Measurements from ENCODE around the gene FLRT2. TPM values are rescaled to one million over a fixed set of nuclear protein-coding genes. Genes with fewer than 3 reads are reported as not detected.

FLRT2 gene
- total and polyA plus RNA-seq, 10 donors, result 7.8 to 63.9 (median 23.8) TPM

DNA sequence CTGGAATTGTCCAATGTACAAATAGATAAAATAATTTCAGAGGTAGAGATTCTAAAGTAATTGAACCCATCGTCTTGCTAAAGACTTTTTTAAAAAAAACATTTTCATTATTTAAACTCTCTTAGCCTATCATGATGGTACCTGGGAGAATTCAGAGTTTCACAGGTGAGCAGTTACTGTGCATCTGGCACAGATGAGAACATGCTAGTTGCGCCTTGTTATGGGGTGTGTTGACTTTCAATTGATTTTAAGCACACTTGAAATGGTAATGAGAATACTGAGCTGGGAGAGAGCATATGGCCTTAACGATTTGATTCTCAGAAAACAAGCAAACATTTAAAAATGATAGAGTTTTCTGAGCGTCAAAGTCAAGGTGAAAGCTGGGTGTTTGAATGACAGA is 66.6 kb downstream of the FLRT2 start:
- Histone ChIP-seq H3K27ac (no peak overlapping the region), H3K4me3 (no peak overlapping the region), H3K4me1 (no peaks in the 10 kb centered on the region), H3K27me3 (replicated peaks in 1 of 7) (no peaks in the 10 kb centered on the region), H3K9me3 (no peaks in the 10 kb centered on the region), H3K36me3 (no peaks in the 10 kb centered on the region)
- no peak for DNase-seq
- intact Hi-C loops (cut with DNase I; ENCODE audit: low total_unique reads), result no loop called here
- TF ChIP-seq POLR2A (IDR thresholded peaks at IDR 0.05) (no peak), POLR2AphosphoS5 (IDR thresholded peaks at IDR 0.05) (no peak)
- TF ChIP-seq, protein P1, sequence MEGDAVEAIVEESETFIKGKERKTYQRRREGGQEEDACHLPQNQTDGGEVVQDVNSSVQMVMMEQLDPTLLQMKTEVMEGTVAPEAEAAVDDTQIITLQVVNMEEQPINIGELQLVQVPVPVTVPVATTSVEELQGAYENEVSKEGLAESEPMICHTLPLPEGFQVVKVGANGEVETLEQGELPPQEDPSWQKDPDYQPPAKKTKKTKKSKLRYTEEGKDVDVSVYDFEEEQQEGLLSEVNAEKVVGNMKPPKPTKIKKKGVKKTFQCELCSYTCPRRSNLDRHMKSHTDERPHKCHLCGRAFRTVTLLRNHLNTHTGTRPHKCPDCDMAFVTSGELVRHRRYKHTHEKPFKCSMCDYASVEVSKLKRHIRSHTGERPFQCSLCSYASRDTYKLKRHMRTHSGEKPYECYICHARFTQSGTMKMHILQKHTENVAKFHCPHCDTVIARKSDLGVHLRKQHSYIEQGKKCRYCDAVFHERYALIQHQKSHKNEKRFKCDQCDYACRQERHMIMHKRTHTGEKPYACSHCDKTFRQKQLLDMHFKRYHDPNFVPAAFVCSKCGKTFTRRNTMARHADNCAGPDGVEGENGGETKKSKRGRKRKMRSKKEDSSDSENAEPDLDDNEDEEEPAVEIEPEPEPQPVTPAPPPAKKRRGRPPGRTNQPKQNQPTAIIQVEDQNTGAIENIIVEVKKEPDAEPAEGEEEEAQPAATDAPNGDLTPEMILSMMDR (IDR thresholded peaks at IDR 0.05 in 8 of 11, conservative IDR thresholded peaks at IDR 0.05 in 3 of 11), result no peak
- 88 to 95% (median 92%) methylated on average over 4 of the region's 4 CpGs for WGBS, 5 donors

DNA sequence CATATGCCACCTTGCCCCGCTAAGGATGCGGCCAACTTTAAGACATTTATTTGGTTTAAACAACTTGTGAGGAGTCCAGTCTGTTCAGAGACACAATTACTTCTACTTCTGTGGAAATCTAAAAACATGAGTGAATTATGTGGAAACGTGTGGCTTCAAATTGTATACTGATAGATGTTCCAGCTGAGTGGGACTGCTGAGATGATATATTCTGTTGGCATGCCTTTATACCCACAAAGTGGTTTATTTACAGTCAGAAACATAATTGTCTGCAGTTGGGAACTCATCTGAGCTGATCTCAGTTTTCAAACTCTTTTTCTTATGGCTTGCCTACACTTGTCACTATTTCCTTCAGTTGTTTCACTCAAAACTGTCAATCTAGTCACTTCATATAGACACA is 67.8 kb downstream of the FLRT2 start:
- intact Hi-C loops (cut with DNase I; ENCODE audit: low total_unique reads), result no loop called here
- H3K27ac ChIP-seq, result no peak overlapping the region
- 84 to 95% (median 90%) methylated on average over 3 of the region's 3 CpGs for WGBS, 5 donors
- TF ChIP-seq POLR2AphosphoS5 (IDR thresholded peaks at IDR 0.05), result no peak
- TF ChIP-seq, protein P1 (IDR thresholded peaks at IDR 0.05 in 8 of 11, conservative IDR thresholded peaks at IDR 0.05 in 3 of 11), result no peak
- TF ChIP-seq POLR2A (IDR thresholded peaks at IDR 0.05), result no peak
- no peaks in the 10 kb centered on the region for H3K27me3 ChIP-seq (replicated peaks in 1 of 7)
- H3K4me3 ChIP-seq, result no peak overlapping the region
- DNase-seq, result no peak
- no peaks in the 10 kb centered on the region for H3K9me3 ChIP-seq
- no peaks in the 10 kb centered on the region for H3K4me1 ChIP-seq
- H3K36me3 ChIP-seq, result no peaks in the 10 kb centered on the region

DNA sequence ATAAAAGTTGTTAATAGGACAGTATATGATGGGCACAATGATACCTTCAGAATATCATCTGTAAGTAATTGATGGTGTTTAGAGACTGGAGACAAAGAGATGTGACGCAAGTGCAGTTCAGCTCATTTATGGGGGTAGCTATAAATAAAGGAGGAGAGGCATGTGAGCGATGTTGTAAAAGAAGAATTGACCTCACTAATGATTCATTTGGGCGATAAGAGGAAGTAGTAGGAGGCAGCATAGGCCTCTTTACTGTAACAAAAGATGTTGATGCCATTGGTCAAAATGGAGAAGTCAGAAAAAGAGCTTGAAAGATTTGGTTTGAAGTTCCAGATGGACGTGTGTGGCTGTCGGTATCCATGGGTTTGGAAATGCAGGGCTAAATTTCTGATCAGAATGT is 70.0 kb downstream of the FLRT2 start:
- Histone ChIP-seq H3K4me3 (no peak overlapping the region), H3K27me3 (replicated peaks in 1 of 7) (no peaks in the 10 kb centered on the region), H3K36me3 (no peaks in the 10 kb centered on the region), H3K4me1 (no peaks in the 10 kb centered on the region), H3K9me3 (no peaks in the 10 kb centered on the region), H3K27ac (no peak overlapping the region)
- 45 to 57% (median 54%) methylated on average over 5 of the region's 5 CpGs for WGBS, 5 donors
- TF ChIP-seq POLR2AphosphoS5 (IDR thresholded peaks at IDR 0.05), result no peak
- TF ChIP-seq, protein P1 (IDR thresholded peaks at IDR 0.05 in 8 of 11, conservative IDR thresholded peaks at IDR 0.05 in 3 of 11), result no peak
- TF ChIP-seq POLR2A (IDR thresholded peaks at IDR 0.05), result no peak
- no peak for DNase-seq
- intact Hi-C loops (cut with DNase I; ENCODE audit: low total_unique reads), result no loop called here

DNA sequence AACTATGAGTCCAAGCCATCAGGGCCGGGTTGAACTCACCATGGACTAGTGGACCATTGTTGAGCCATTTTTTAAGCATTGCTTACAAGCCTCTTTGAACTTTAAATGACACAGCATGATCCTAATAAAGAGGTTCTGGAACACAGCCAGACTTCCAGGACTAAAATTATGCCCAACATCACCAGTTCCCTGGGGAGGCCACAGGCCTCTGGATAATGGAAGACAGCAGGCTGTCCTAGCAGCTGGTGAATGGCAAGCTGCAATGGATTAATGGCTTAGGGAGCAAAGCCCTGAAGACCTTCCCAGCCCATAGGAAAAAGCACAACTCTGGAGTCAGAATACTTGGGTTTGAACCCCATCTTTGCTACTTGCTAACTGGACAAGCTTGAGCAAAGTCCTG is 71.3 kb downstream of the FLRT2 start:
- Histone ChIP-seq H3K4me1 (no peaks in the 10 kb centered on the region), H3K27me3 (replicated peaks in 1 of 7) (no peaks in the 10 kb centered on the region), H3K36me3 (no peaks in the 10 kb centered on the region), H3K27ac (no peak overlapping the region), H3K9me3 (no peaks in the 10 kb centered on the region), H3K4me3 (no peak overlapping the region)
- WGBS, 5 donors, result 71 to 95% (median 88%) methylated on average over 1 of the region's 1 CpG
- no peak for DNase-seq
- intact Hi-C loops (cut with DNase I; ENCODE audit: low total_unique reads), result no loop called here
- TF ChIP-seq POLR2A (IDR thresholded peaks at IDR 0.05) (no peak), POLR2AphosphoS5 (IDR thresholded peaks at IDR 0.05) (no peak)
- TF ChIP-seq, protein P1 (IDR thresholded peaks at IDR 0.05 in 8 of 11, conservative IDR thresholded peaks at IDR 0.05 in 3 of 11), result no peak
